ENCODE results near the gene MAP4K4. TPM values are rescaled to one million over a fixed set of nuclear protein-coding genes. Genes with fewer than 3 reads are reported as not detected.

MAP4K4 gene
- total and polyA plus RNA-seq, 2 of the 13 experiments (the other 11 are each of a cell fraction or from before 2014, with no cell fraction given), result 105 to 264 TPM

DNA sequence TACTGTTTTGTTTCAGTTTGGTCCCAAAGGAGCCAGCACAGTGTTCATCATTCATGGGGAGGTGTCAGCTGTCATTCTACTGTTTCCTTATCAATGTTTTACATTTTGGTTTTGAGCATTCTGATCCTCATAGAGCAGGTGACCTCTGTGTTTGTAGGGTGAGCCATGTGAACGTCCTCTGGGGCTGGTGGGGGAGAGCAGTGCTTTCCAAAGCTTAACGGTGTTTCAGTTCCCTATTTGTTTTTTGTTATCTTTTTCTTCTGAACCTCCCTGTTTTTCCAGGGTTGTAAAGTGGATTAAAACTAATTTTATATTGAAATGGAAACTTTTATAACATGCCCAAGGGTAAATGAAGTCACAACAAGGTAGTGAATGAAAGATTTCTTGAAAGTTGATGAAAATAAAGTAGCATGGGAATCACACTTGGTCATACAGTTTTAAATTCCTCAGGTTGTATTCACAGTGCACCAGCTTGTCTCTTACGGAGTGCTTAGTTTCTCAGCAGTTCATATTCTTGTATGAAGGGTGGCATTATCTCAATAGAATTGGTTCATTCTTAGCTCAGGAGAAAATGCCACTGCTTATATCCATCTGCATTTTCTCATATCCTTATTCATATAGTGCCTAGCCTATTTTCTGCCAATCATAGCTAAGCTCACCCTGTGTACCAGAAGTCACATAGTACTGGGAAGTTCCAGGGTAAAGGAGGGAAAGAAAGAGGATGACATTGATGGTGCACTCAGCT, 54.5 kb downstream of the MAP4K4 start (continued):
- peak; percentile 51; the same call in 1 of the 2 replicates for TF ChIP-seq ZNF331 (CRISPR knock-in tag; IDR thresholded peaks at IDR 0.05)
- TF ChIP-seq IRF2 (CRISPR knock-in tag; IDR thresholded peaks at IDR 0.05), result peak; percentile 48; the same call in 1 of the 2 replicates
- TF ChIP-seq FOXA1 (IDR thresholded peaks at IDR 0.05), result no peak
- 0 out of 2 replicates have a peak, but pooled peaks have one; percentile 20 for TF ChIP-seq FOXA1 (CRISPR knock-in tag; IDR thresholded peaks at IDR 0.05)
- peak; percentile 85 for TF ChIP-seq TFE3 (CRISPR knock-in tag; IDR thresholded peaks at IDR 0.05)
- peak; percentile 59; the same call in 1 of the 2 replicates for TF ChIP-seq RXRB (CRISPR knock-in tag; IDR thresholded peaks at IDR 0.05; ENCODE audit: borderline replicate concordance)
- no peak for TF ChIP-seq ZNF225 (CRISPR knock-in tag; IDR thresholded peaks at IDR 0.05)
- 0 out of 2 replicates have a peak, but pooled peaks have one; percentile 29 for TF ChIP-seq ESRRA (CRISPR knock-in tag; IDR thresholded peaks at IDR 0.05; ENCODE audit: low read depth)
- no peak for TF ChIP-seq ZNF136 (CRISPR knock-in tag; IDR thresholded peaks at IDR 0.05; ENCODE audit: low read depth)
- TF ChIP-seq PAXIP1 (CRISPR knock-in tag; conservative IDR thresholded peaks at IDR 0.05), result peak; percentile 67
- TF ChIP-seq ZNF556 (CRISPR knock-in tag; IDR thresholded peaks at IDR 0.05; ENCODE audit: borderline replicate concordance), result 0 out of 2 replicates have a peak, but pooled peaks have one; percentile 53
- TF ChIP-seq, protein P1, sequence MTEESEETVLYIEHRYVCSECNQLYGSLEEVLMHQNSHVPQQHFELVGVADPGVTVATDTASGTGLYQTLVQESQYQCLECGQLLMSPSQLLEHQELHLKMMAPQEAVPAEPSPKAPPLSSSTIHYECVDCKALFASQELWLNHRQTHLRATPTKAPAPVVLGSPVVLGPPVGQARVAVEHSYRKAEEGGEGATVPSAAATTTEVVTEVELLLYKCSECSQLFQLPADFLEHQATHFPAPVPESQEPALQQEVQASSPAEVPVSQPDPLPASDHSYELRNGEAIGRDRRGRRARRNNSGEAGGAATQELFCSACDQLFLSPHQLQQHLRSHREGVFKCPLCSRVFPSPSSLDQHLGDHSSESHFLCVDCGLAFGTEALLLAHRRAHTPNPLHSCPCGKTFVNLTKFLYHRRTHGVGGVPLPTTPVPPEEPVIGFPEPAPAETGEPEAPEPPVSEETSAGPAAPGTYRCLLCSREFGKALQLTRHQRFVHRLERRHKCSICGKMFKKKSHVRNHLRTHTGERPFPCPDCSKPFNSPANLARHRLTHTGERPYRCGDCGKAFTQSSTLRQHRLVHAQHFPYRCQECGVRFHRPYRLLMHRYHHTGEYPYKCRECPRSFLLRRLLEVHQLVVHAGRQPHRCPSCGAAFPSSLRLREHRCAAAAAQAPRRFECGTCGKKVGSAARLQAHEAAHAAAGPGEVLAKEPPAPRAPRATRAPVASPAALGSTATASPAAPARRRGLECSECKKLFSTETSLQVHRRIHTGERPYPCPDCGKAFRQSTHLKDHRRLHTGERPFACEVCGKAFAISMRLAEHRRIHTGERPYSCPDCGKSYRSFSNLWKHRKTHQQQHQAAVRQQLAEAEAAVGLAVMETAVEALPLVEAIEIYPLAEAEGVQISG (CRISPR knock-in tag; IDR thresholded peaks at IDR 0.05), result 0 out of 2 replicates have a peak, but pooled peaks have one; percentile 27
- TF ChIP-seq HOXA5 (CRISPR knock-in tag; IDR thresholded peaks at IDR 0.05), result 0 out of 2 replicates have a peak, but pooled peaks have one; percentile 39
- TF ChIP-seq HOXA3 (CRISPR knock-in tag; IDR thresholded peaks at IDR 0.05), result peak; percentile 49; the same call in 1 of the 2 replicates
- no peak for TF ChIP-seq ZBTB46 (CRISPR knock-in tag; IDR thresholded peaks at IDR 0.05; ENCODE audit: borderline replicate concordance)
- peak; percentile 58; the same call in 1 of the 2 replicates for TF ChIP-seq ARNTL (CRISPR knock-in tag; IDR thresholded peaks at IDR 0.05)
- TF ChIP-seq ZNF510 (CRISPR knock-in tag; IDR thresholded peaks at IDR 0.05; ENCODE audit: low read depth), result 0 out of 2 replicates have a peak, but pooled peaks have one; percentile 70
- TF ChIP-seq MEIS1 (CRISPR knock-in tag; IDR thresholded peaks at IDR 0.05; ENCODE audit: borderline replicate concordance), result peak; percentile 76; the same call in 1 of the 2 replicates
